MM.1S (cell line): Measurements from ENCODE around the gene ALAS1.

Experiments used
- DNase-seq: peaks from one replicate; pipeline ENCODE4 v3.0.0-alpha.2; 2015
- H2AFZ ChIP-seq: fragments of 300-600 bp; sonication (generic); 2 replicates; pipeline ENCODE4 v1.6.0; 2016; ENCODE audit warnings: antibody characterized with exemption, low read length
- H3F3A ChIP-seq: fragments of 300-600 bp; sonication (generic); 2 replicates; pipeline ENCODE4 v1.6.1; 2016; ENCODE audit warnings: mild to moderate bottlenecking, antibody characterized with exemption, low read length, moderate library complexity, mixed read lengths; ENCODE audit not compliant: insufficient read depth
- H3K27ac ChIP-seq: fragments of 300-600 bp; sonication (generic); 2 replicates; pipeline ENCODE4 v1.5.1; 2016; ENCODE audit warnings: mild to moderate bottlenecking, low read length
- H3K27me3 ChIP-seq: fragments of 300-600 bp; sonication (generic); replicated peaks from 2 replicates; pipeline ENCODE4 v1.6.0; 2016; ENCODE audit warnings: low read length; ENCODE audit not compliant: insufficient read depth
- H3K36me3 ChIP-seq: fragments of 300-600 bp; sonication (generic); replicated peaks from 2 replicates; pipeline ENCODE4 v1.6.1; 2016; ENCODE audit warnings: mild to moderate bottlenecking, low read length, mixed read lengths; ENCODE audit not compliant: insufficient read depth
- H3K4me1 ChIP-seq: fragments of 300-600 bp; sonication (generic); 2 replicates; pipeline ENCODE4 v1.6.1; 2016; ENCODE audit warnings: low read length, mixed read lengths
- H3K4me2 ChIP-seq: fragments of 300-600 bp; sonication (generic); 2 replicates; pipeline ENCODE4 v1.6.0; 2016; ENCODE audit warnings: low read depth, low read length
- H3K4me3 ChIP-seq: fragments of 300-600 bp; sonication (generic); 2 replicates; pipeline ENCODE4 v1.5.1; 2016; ENCODE audit warnings: low read length, mixed read lengths
- H3K79me2 ChIP-seq: fragments of 300-600 bp; sonication (generic); 2 replicates; pipeline ENCODE4 v1.6.1; 2016; ENCODE audit warnings: mixed run types, low read length, mixed read lengths
- H3K9ac ChIP-seq: fragments of 300-600 bp; sonication (generic); 2 replicates; pipeline ENCODE4 v1.6.1; 2016; ENCODE audit warnings: low read length, mixed read lengths
- H3K9me2 ChIP-seq: fragments of 300-600 bp; sonication (generic); replicated peaks from 2 replicates; pipeline ENCODE4 v1.6.1; 2016; ENCODE audit warnings: mild to moderate bottlenecking, low read length, mixed read lengths; ENCODE audit not compliant: insufficient read depth
- H3K9me3 ChIP-seq: fragments of 300-600 bp; sonication (generic); replicated peaks from 2 replicates; pipeline ENCODE4 v1.6.1; 2016; ENCODE audit warnings: mild to moderate bottlenecking, low read length, mixed read lengths; ENCODE audit not compliant: insufficient read depth
- H4K20me1 ChIP-seq: fragments of 300-600 bp; sonication (generic); 2 replicates; pipeline ENCODE4 v1.6.1; 2016; ENCODE audit warnings: mild to moderate bottlenecking, low read length, moderate library complexity, mixed read lengths; ENCODE audit not compliant: insufficient read depth
- EZH2 ChIP-seq: fragments of 300-600 bp; sonication (generic); optimal IDR thresholded peaks from 2 replicates; pipeline ENCODE3; 2017; ENCODE audit warnings: low read depth, mild to moderate bottlenecking, antibody characterized with exemption, low read length, mixed read lengths
- EZH2phosphoT487 ChIP-seq: fragments of 300-600 bp; sonication (generic); IDR thresholded peaks from 2 replicates; pipeline ENCODE4 v1.6.1; 2018; ENCODE audit warnings: antibody characterized with exemption, low read length
- TF ChIP-seq, protein P1 (sequence below): fragments of 300-600 bp; sonication (generic); IDR thresholded peaks from 2 replicates; pipeline ENCODE4 v1.5.1; 2016; ENCODE audit warnings: antibody characterized with exemption, low read length, mixed read lengths

The ALAS1 gene

DNA sequence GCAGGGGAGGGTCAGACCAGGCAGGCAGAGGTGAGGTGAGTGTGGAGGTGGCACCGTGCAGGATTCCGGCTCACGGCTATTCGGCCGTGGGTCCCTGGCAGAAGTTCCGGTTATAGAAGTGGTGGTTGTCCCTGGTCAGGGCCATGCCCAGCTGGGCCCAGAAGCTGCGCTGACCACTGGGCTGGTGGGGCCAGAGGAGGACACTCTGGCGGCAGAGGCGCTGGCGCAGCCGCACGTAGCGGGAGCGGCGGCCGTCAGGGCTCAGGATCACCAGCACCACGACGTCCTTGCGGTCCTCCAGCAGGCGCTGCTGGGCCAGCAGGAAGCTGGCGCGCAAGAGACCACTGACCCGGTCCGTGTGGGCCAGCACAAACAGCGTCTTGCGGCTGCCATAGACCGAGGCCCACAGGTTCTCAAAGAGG is 23.2 kb downstream of the ALAS1 start:
- Histone ChIP-seq H3K4me3 (no peak overlapping the region), H3K9ac (no peak overlapping the region), H4K20me1 (no peaks in the 10 kb centered on the region), H3K4me2 (no peak overlapping the region), H3K27ac (no peak overlapping the region), H3K4me1 (peaks cover 17% of the 10 kb centered on the region), H3F3A (peaks cover 2% of the 10 kb centered on the region; the same call in 1 of the 2 replicates), H3K9me2 (no peaks in the 10 kb centered on the region), H3K79me2 (no peaks in the 10 kb centered on the region), H3K9me3 (no peaks in the 10 kb centered on the region), H3K27me3 (no peaks in the 10 kb centered on the region), H2AFZ (no peak overlapping the region), H3K36me3 (no peaks in the 10 kb centered on the region)
- no peak for TF ChIP-seq EZH2
- DNase-seq = no peak

DNA sequence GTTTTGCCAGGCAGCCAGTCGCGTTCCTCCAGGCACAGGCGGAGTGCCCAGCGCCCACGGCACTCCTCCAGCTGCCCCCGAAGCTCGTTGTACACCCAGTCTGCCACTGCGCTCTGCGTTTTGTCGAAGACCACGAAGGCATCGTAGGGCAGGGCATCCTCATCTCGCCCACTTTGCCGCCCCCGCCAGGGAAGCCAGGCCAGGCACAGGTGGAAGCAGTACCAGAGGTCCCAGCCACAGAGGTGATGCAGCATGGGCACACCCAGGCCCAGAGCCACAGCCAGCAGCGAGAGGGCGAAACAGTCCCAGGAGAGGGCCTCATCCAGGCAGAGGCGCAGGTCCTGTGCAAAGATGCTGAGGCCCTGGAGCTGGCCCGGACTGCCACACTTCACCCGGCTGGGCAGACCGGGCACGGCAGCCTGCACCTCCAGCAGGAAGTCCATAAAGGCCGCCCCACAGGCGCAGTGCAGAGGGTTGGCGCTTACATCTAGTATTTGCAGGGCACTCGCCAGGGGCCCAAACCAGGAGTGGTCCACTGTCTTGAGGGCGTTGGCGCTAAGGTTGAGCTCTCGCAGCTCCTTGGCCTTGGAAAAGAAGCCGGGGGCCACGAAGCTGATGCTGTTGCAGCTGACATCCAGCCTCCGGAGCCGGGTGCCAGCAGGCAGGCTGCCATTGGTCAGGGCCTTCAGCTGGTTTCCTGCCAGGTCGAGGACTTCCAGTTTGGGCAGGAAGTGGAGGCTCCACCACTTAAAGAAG is 23.8 kb downstream of the ALAS1 start:
- Histone ChIP-seq H2AFZ (no peak overlapping the region), H3K4me3 (no peak overlapping the region), H3K27me3 (no peaks in the 10 kb centered on the region), H3K9ac (no peak overlapping the region), H4K20me1 (no peaks in the 10 kb centered on the region), H3K4me1 (peaks cover 23% of the 10 kb centered on the region), H3K36me3 (no peaks in the 10 kb centered on the region), H3K4me2 (no peak overlapping the region), H3K27ac (no peak overlapping the region), H3K9me3 (no peaks in the 10 kb centered on the region), H3K79me2 (no peaks in the 10 kb centered on the region), H3K9me2 (no peaks in the 10 kb centered on the region), H3F3A (peaks cover 2% of the 10 kb centered on the region; the same call in 1 of the 2 replicates)
- no peak for DNase-seq
- TF ChIP-seq, protein P1, sequence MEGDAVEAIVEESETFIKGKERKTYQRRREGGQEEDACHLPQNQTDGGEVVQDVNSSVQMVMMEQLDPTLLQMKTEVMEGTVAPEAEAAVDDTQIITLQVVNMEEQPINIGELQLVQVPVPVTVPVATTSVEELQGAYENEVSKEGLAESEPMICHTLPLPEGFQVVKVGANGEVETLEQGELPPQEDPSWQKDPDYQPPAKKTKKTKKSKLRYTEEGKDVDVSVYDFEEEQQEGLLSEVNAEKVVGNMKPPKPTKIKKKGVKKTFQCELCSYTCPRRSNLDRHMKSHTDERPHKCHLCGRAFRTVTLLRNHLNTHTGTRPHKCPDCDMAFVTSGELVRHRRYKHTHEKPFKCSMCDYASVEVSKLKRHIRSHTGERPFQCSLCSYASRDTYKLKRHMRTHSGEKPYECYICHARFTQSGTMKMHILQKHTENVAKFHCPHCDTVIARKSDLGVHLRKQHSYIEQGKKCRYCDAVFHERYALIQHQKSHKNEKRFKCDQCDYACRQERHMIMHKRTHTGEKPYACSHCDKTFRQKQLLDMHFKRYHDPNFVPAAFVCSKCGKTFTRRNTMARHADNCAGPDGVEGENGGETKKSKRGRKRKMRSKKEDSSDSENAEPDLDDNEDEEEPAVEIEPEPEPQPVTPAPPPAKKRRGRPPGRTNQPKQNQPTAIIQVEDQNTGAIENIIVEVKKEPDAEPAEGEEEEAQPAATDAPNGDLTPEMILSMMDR = no peak
- no peak for TF ChIP-seq EZH2phosphoT487
- TF ChIP-seq EZH2 = no peak

DNA sequence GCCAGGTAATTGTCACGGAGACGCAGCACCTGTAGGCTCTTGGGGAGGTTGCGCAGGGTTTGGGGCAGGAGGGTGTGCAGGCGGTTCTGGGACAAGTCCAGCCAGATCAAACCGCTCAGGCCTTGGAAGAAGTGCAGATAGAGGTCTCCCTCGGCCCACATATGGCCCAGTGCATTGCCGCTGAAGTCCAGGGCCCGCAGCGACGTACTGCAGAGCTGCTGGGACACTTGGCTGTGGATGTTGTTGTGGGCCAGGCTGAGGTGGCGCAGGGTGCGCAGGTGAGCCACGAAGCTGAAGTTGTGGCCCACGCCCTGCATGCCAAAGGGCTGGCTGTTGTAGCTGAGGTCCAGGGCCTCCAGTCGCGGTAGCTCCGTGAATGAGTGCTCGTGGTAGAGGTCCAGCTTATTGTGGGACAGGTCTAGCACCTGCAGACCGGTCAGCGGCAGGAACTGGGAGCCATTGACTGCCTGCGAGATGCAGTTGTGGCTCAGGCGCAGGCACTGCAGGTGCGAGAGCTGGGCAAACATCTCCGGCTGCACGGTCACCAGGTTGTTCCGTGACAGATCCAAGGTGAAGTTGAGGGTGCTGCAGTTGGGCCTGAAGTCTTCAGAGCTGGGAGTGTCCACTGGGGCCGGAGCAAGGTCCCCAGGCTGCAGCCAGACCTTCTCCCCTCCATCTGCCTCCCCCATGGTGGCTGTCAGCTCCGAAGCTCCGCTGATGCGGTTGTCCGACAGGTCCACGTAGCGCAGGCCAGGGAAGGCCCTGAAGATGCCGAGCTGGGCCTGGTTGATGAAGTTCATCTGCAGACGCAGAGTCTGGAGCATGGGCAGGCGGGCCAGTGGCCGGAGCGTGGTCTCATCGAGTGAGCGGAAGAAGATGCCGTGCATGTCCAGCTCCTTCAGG is 24.6 kb downstream of the ALAS1 start:
- Histone ChIP-seq H3K36me3 (no peaks in the 10 kb centered on the region), H3K79me2 (no peaks in the 10 kb centered on the region), H3K9ac (no peak overlapping the region), H3K9me2 (no peaks in the 10 kb centered on the region), H3K4me3 (no peak overlapping the region), H3K4me2 (no peak overlapping the region), H3F3A (peaks cover 2% of the 10 kb centered on the region; the same call in 1 of the 2 replicates), H3K9me3 (no peaks in the 10 kb centered on the region), H3K27ac (no peak overlapping the region), H2AFZ (no peak overlapping the region), H4K20me1 (no peaks in the 10 kb centered on the region), H3K27me3 (no peaks in the 10 kb centered on the region), H3K4me1 (peaks cover 24% of the 10 kb centered on the region)
- DNase-seq = no peak
- TF ChIP-seq, protein P1 = no peak
- TF ChIP-seq EZH2phosphoT487 (no peak), EZH2 (no peak)
